GM23338 (cell line): Measurements from ENCODE around the gene ATP8A1.

Source experiments
- CREB1 ChIP-seq: fragments of 250-450 bp; sonication (Bioruptor Pico); IDR thresholded peaks from 2 replicates; pipeline ENCODE4 v1.5.0; 2020; ENCODE audit warnings: low read depth, mild to moderate bottlenecking, moderate library complexity
- EZH2 ChIP-seq: fragments of 200-600 bp; sonication (generic); IDR thresholded peaks from one replicate; pipeline ENCODE4 v1.8.0; 2017; ENCODE audit warnings: antibody characterized with exemption, mild to moderate bottlenecking, low read depth; ENCODE audit not compliant: unreplicated experiment
- EZH2phosphoT487 ChIP-seq: fragments of 200-600 bp; sonication (generic); IDR thresholded peaks from one replicate; pipeline ENCODE4 v1.8.1; 2018; ENCODE audit warnings: antibody characterized with exemption; ENCODE audit not compliant: unreplicated experiment
- JUNB ChIP-seq: IDR thresholded peaks from one replicate; pipeline ENCODE4 v1.6.1; 2016; ENCODE audit warnings: antibody characterized with exemption; ENCODE audit not compliant: unreplicated experiment
- NANOG ChIP-seq: IDR thresholded peaks from 2 replicates; pipeline ENCODE4 v1.6.1; 2016; ENCODE audit warnings: antibody characterized with exemption, borderline replicate concordance
- POLR2AphosphoS5 ChIP-seq: IDR thresholded peaks from 2 replicates; pipeline ENCODE4 v1.6.1; 2016; ENCODE audit warnings: antibody characterized with exemption, low read depth
- TF ChIP-seq, protein P1 (sequence below), 2 experiments: fragments of 200-600 bp in 1 of 2; sonication (generic) in 1 of 2; conservative IDR thresholded peaks; 2 replicates each; pipeline versions ENCODE4 v1.5.1 to v1.6.1; 2016 to 2017; ENCODE audit warnings: antibody characterized with exemption in 2 of 2, low read depth in 2 of 2, mild to moderate bottlenecking in 2 of 2, moderate library complexity in 1 of 2

GRCh38 chr4:42492962-42493361 is 163.9 kb downstream of the ATP8A1 start:
- TF ChIP-seq, protein P1, sequence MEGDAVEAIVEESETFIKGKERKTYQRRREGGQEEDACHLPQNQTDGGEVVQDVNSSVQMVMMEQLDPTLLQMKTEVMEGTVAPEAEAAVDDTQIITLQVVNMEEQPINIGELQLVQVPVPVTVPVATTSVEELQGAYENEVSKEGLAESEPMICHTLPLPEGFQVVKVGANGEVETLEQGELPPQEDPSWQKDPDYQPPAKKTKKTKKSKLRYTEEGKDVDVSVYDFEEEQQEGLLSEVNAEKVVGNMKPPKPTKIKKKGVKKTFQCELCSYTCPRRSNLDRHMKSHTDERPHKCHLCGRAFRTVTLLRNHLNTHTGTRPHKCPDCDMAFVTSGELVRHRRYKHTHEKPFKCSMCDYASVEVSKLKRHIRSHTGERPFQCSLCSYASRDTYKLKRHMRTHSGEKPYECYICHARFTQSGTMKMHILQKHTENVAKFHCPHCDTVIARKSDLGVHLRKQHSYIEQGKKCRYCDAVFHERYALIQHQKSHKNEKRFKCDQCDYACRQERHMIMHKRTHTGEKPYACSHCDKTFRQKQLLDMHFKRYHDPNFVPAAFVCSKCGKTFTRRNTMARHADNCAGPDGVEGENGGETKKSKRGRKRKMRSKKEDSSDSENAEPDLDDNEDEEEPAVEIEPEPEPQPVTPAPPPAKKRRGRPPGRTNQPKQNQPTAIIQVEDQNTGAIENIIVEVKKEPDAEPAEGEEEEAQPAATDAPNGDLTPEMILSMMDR (conservative IDR thresholded peaks at IDR 0.05; ENCODE audit: low read depth in 2 of 2): no peak
- TF ChIP-seq CREB1 (CRISPR knock-in tag): no peak
- no peak for TF ChIP-seq NANOG
- no peak for TF ChIP-seq EZH2phosphoT487
- no peak for TF ChIP-seq POLR2AphosphoS5
- no peak for TF ChIP-seq EZH2
- no peak for TF ChIP-seq JUNB
